Stimulated activated CD8-positive, alpha-beta memory T cell treated with anti-CD3 and anti-CD28 coated beads, Interleukin-4, amount 100 ng/mL, for 4 hours (primary cell): ENCODE results near the gene MFN1.

Experiments
- DNase-seq, 2 donors: peaks; one replicate each; pipeline ENCODE4 v3.0.0-alpha.2; 2020; ENCODE audit warnings: low read depth in 2 of 2, low spot score in 1 of 2

Gene MFN1

GRCh38 chr3:179428876-179429548 lies 81.5 kb downstream of the MFN1 start:
- no peak for DNase-seq

- no peak for DNase-seq
These were observed 82.9 kb downstream of the MFN1 start for GRCh38 chr3:179430277-179430870.

GRCh38 chr3:179432021-179432420 lies 84.5 kb downstream of the MFN1 start:
- DNase-seq, result no peak

GRCh38 chr3:179432451-179432850 lies 84.9 kb downstream of the MFN1 start:
- DNase-seq, result no peak

GRCh38 chr3:179436517-179436916 lies 89.0 kb downstream of the MFN1 start:
- no peak for DNase-seq

GRCh38 chr3:179438841-179439240 lies 91.3 kb downstream of the MFN1 start:
- DNase-seq, result no peak
